ENCODE data around the gene SMYD5.
"Not testable (repeated sequence)": the region's sequence is repeated elsewhere in the genome, so short reads cannot be mapped to it uniquely, and the experiment has no call there.

The SMYD5 gene

DNA sequence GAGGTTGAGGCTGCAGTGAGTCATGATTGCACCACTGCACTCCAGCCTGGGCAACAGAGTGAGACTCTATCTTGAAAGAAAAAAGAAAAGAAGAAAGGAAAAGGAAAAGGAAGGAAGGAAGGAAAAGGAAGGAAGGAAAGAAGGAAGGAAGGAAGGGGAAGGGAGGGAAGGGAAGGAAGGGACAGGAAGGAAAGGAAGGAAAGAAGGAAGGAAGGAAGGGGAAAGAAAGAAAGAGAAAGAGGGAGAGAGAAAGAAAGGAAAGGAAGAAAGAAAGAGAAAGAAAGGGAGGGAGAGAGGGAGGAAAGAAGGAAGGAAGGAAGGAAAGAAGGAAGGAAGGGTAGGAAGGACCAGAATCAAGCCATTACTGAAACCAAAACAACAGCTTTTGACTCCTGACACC lies 45.7 kb upstream of the SMYD5 start:
- TF ChIP-seq ZNF366 (tag by site-specific recombination; conservative IDR thresholded peaks at IDR 0.05), result peak; percentile 78
- H3K4me1 ChIP-seq (ENCODE audit: control insufficient read depth, insufficient read depth, low read length); H3K4me3 ChIP-seq (ENCODE audit: low read depth, low read length); H3K36me3 ChIP-seq (ENCODE audit: control insufficient read depth in 2 of 2, insufficient read depth in 1 of 2, low read length in 2 of 2); H3K9me3 ChIP-seq (ENCODE audit: control insufficient read depth, insufficient read depth, low read depth, low read length); POLR2A ChIA-PET; H3K27ac ChIP-seq (ENCODE audit: extremely low read depth, low read depth, low read length): not testable (repeated sequence)
- CTCF ChIA-PET, result interaction anchor here (1.2 kb wide), 1 partner anchor 9 kb away, joined by 4 read pairs; no protein-coding TSS in a partner anchor

DNA sequence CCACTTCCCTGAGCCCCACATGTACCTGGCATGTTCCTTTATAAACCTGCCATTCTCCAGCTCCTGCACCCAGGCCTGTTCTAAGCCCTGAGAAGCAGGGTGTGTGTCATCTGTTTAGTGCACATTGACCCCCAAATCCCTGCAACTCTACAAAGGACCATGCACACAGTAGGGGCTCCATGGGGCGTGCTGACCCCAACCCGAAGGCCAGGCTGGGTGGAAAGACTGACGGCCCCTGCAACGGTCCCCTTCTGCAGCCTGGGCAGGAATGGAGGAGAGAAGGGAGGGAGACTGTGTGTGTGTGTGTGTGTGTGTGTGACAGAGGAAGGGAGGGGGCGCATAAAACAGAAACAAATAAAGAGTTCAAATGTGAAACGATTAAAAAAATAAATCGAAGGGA lies 43.7 kb upstream of the SMYD5 start:
- CTCF ChIA-PET; H3K27ac ChIP-seq (ENCODE audit: extremely low read depth, low read depth, low read length); H3K9me3 ChIP-seq (ENCODE audit: control insufficient read depth, insufficient read depth, low read depth, low read length); H3K4me3 ChIP-seq (ENCODE audit: low read depth, low read length); H3K36me3 ChIP-seq (ENCODE audit: control insufficient read depth in 2 of 2, insufficient read depth in 1 of 2, low read length in 2 of 2); H3K4me1 ChIP-seq (ENCODE audit: control insufficient read depth, insufficient read depth, low read length); POLR2A ChIA-PET: not testable (repeated sequence)

- POLR2A ChIA-PET, result no interaction called here
- CTCF ChIA-PET, result interaction anchor here (0.6 kb wide), 1 partner anchor 117 kb away, joined by 3 read pairs; no protein-coding TSS in a partner anchor
- Histone ChIP-seq H3K9me3 (ENCODE audit: control insufficient read depth, insufficient read depth, low read depth, low read length) (no peaks in the 10 kb centered on the region), H3K4me1 (ENCODE audit: control insufficient read depth, insufficient read depth, low read length) (peaks cover 3% of the 10 kb centered on the region; the same call in 1 of the 2 replicates), H3K36me3 (ENCODE audit: control insufficient read depth in 2 of 2, insufficient read depth in 1 of 2, low read length in 2 of 2) (no peaks in the 10 kb centered on the region), H3K27ac (ENCODE audit: extremely low read depth, low read depth, low read length) (no peak overlapping the region), H3K4me3 (ENCODE audit: low read depth, low read length) (no peak overlapping the region)
- TF ChIP-seq ZNF530 (tag by site-specific recombination; IDR thresholded peaks at IDR 0.05; ENCODE audit: low read depth) (no peak), ZNF791 (tag by site-specific recombination; IDR thresholded peaks at IDR 0.05) (peak; percentile 46; the same call in 1 of the 2 replicates), ZNF571 (tag by site-specific recombination; IDR thresholded peaks at IDR 0.05) (no peak), KLF16 (tag by site-specific recombination; IDR thresholded peaks at IDR 0.05) (peak; percentile 22; the same call in 1 of the 2 replicates), ZNF239 (tag by site-specific recombination; IDR thresholded peaks at IDR 0.05) (no peak), RBAK (tag by site-specific recombination; IDR thresholded peaks at IDR 0.05) (no peak), ZNF202 (tag by site-specific recombination; IDR thresholded peaks at IDR 0.05; ENCODE audit: borderline replicate concordance) (no peak), EGR2 (tag by site-specific recombination; IDR thresholded peaks at IDR 0.05; ENCODE audit: low read depth) (peak; percentile 98), ZFHX2 (tag by site-specific recombination; conservative IDR thresholded peaks at IDR 0.05) (peak; percentile 98)
Observed at GRCh38 chr2:73172963-73173362, 41.1 kb upstream of the SMYD5 start.

GRCh38 chr2:73173781-73174180 lies 40.3 kb upstream of the SMYD5 start:
- peaks cover 3% of the 10 kb centered on the region; the same call in 1 of the 2 replicates for H3K4me1 ChIP-seq (ENCODE audit: control insufficient read depth, insufficient read depth, low read length)
- H3K4me3 ChIP-seq (ENCODE audit: low read depth, low read length), result no peak overlapping the region
- H3K36me3 ChIP-seq (ENCODE audit: control insufficient read depth in 2 of 2, insufficient read depth in 1 of 2, low read length in 2 of 2), result no peaks in the 10 kb centered on the region
- H3K27ac ChIP-seq (ENCODE audit: extremely low read depth, low read depth, low read length), result no peak overlapping the region
- POLR2A ChIA-PET, result no interaction called here
- H3K9me3 ChIP-seq (ENCODE audit: control insufficient read depth, insufficient read depth, low read depth, low read length), result no peaks in the 10 kb centered on the region
- CTCF ChIA-PET, result interaction anchor here (0.7 to 2.6 kb wide), 4 partner anchors 10 to 286 kb away, joined by 3 to 7 read pairs (median 4); partner anchors contain the start of gene SPR
- no peak for TF ChIP-seq BCL11B (tag by site-specific recombination; IDR thresholded peaks at IDR 0.05; ENCODE audit: low read depth)
- no peak for TF ChIP-seq ZNF664 (tag by site-specific recombination; IDR thresholded peaks at IDR 0.05)
- TF ChIP-seq, protein P1, sequence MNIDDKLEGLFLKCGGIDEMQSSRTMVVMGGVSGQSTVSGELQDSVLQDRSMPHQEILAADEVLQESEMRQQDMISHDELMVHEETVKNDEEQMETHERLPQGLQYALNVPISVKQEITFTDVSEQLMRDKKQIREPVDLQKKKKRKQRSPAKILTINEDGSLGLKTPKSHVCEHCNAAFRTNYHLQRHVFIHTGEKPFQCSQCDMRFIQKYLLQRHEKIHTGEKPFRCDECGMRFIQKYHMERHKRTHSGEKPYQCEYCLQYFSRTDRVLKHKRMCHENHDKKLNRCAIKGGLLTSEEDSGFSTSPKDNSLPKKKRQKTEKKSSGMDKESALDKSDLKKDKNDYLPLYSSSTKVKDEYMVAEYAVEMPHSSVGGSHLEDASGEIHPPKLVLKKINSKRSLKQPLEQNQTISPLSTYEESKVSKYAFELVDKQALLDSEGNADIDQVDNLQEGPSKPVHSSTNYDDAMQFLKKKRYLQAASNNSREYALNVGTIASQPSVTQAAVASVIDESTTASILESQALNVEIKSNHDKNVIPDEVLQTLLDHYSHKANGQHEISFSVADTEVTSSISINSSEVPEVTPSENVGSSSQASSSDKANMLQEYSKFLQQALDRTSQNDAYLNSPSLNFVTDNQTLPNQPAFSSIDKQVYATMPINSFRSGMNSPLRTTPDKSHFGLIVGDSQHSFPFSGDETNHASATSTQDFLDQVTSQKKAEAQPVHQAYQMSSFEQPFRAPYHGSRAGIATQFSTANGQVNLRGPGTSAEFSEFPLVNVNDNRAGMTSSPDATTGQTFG (tag by site-specific recombination; IDR thresholded peaks at IDR 0.05; ENCODE audit: borderline replicate concordance), result no peak
- TF ChIP-seq, protein P2, sequence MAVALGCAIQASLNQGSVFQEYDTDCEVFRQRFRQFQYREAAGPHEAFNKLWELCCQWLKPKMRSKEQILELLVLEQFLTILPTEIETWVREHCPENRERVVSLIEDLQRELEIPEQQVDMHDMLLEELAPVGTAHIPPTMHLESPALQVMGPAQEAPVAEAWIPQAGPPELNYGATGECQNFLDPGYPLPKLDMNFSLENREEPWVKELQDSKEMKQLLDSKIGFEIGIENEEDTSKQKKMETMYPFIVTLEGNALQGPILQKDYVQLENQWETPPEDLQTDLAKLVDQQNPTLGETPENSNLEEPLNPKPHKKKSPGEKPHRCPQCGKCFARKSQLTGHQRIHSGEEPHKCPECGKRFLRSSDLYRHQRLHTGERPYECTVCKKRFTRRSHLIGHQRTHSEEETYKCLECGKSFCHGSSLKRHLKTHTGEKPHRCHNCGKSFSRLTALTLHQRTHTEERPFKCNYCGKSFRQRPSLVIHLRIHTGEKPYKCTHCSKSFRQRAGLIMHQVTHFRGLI (tag by site-specific recombination; IDR thresholded peaks at IDR 0.05), result no peak
- no peak for TF ChIP-seq ZBTB6 (tag by site-specific recombination; IDR thresholded peaks at IDR 0.05)
- TF ChIP-seq ZNF133 (tag by site-specific recombination; IDR thresholded peaks at IDR 0.05), result no peak
- no peak for TF ChIP-seq SALL2 (tag by site-specific recombination; IDR thresholded peaks at IDR 0.05; ENCODE audit: borderline replicate concordance)
- no peak for TF ChIP-seq ZNF146 (tag by site-specific recombination; IDR thresholded peaks at IDR 0.05)
- no peak for TF ChIP-seq ZNF585B (tag by site-specific recombination; IDR thresholded peaks at IDR 0.05)
- no peak for TF ChIP-seq ZNF747 (tag by site-specific recombination; IDR thresholded peaks at IDR 0.05)
- no peak for TF ChIP-seq ZNF2 (tag by site-specific recombination; IDR thresholded peaks at IDR 0.05)
- no peak for TF ChIP-seq ZNF266 (tag by site-specific recombination; IDR thresholded peaks at IDR 0.05; ENCODE audit: low read depth)
- TF ChIP-seq ZNF292 (tag by site-specific recombination; IDR thresholded peaks at IDR 0.05; ENCODE audit: borderline replicate concordance, low read depth), result no peak
- no peak for TF ChIP-seq ZNF776 (tag by site-specific recombination; IDR thresholded peaks at IDR 0.05; ENCODE audit: borderline replicate concordance)
- TF ChIP-seq ZBTB17 (tag by site-specific recombination; IDR thresholded peaks at IDR 0.05), result no peak
